HepG2 (cell line): ENCODE results near the gene XAB2. TPM values are rescaled to one million over a fixed set of nuclear protein-coding genes. Genes with fewer than 3 reads are reported as not detected.

Experiments
- ATAC-seq: fragments of 200-7000 bp; cut with Tn5 transposase; 3 replicates; pipeline ENCODE4 v1.9.1; 2020; ENCODE audit warnings: mild to moderate bottlenecking, moderate library complexity
- BruUV-seq: library from RNA; stranded (reverse); fragments of 400-500 nt; replicated peaks from 2 replicates; lab custom pipeline; 2021; lab: Mats Ljungman, UMichigan
- CTCF ChIA-PET: fragments of 300-600 bp; formaldehyde crosslinking; extraction: SDS; loops from one replicate; lab custom pipeline; 2021; ENCODE audit warnings: low total read pairs, inconsistent platforms, low intra/inter-chr PET ratio; lab: Yijun Ruan, JAX
- POLR2A ChIA-PET: fragments of 350-600 bp; sonication (Branson Sonifier 250); formaldehyde crosslinking; loops from one replicate; lab custom pipeline; 2020; ENCODE audit warnings: antibody characterized with exemption, inconsistent platforms; lab: Yijun Ruan, JAX
- DNase-seq: peaks from one replicate; pipeline ENCODE4 v3.0.0-alpha.2; 2015; ENCODE audit warnings: low spot score
- FAIRE-seq: peaks from 3 replicates; lab custom pipeline; 2011; peaks lifted over from hg19 to GRCh38; lab: Jason Lieb, UNC
- H2AFZ ChIP-seq: one replicate; pipeline ENCODE4 v1.6.1; 2011; ENCODE audit warnings: low read length, inconsistent platforms
- H3K27ac ChIP-seq: fragments of 300-600 bp; 3 replicates; pipeline ENCODE4 v1.8.0; 2011; ENCODE audit warnings: mixed run types, mild to moderate bottlenecking, mixed read lengths, low read length, inconsistent platforms; ENCODE audit not compliant: insufficient read depth; ENCODE audit errors: extremely low read length
- H3K27me3 ChIP-seq, 2 experiments: fragments of 200-600 bp in 1 of 2; 2 replicates in 1 of 2; 3 replicates in 1 of 2; pipeline versions ENCODE4 v1.6.0 to v1.8.0; 2011; ENCODE audit warnings: low read length in 2 of 2, mild to moderate bottlenecking in 2 of 2, moderate library complexity in 2 of 2, inconsistent platforms in 1 of 2; ENCODE audit not compliant: insufficient read depth in 2 of 2, control insufficient read depth in 1 of 2
- H3K36me3 ChIP-seq, 2 experiments: fragments of 200-600 bp in 1 of 2; replicated peaks in 1 of 2; 2 replicates in 1 of 2; 3 replicates in 1 of 2; pipeline versions ENCODE4 v1.5.1 to v1.8.0; 2011; ENCODE audit warnings: low read length in 2 of 2, inconsistent platforms in 1 of 2; ENCODE audit not compliant: insufficient read depth in 2 of 2, control insufficient read depth in 1 of 2
- H3K4me1 ChIP-seq: 2 replicates; pipeline ENCODE4 v1.5.1; 2012; ENCODE audit warnings: low read length, inconsistent platforms; ENCODE audit not compliant: insufficient read depth
- H3K4me2 ChIP-seq: 2 replicates; pipeline ENCODE4 v1.6.0; 2011; ENCODE audit warnings: low read depth, low read length, inconsistent platforms
- H3K4me3 ChIP-seq, 3 experiments: fragments of 200-600 bp in 1 of 3; sonication (generic), shearing (Covaris generic) in 1 of 3; replicated peaks in 1 of 3; 2 replicates each; pipeline ENCODE4 v1.5.1; 2011 to 2016; ENCODE audit warnings: low read length in 3 of 3, inconsistent platforms in 2 of 3, low read depth in 2 of 3, mild to moderate bottlenecking in 2 of 3, control low read depth in 1 of 3, mixed read lengths in 1 of 3; ENCODE audit not compliant: insufficient read depth in 1 of 3
- H3K79me2 ChIP-seq: one replicate; pipeline ENCODE4 v1.6.1; 2011; ENCODE audit warnings: low read length, inconsistent platforms; ENCODE audit not compliant: insufficient read depth
- H3K9ac ChIP-seq: 2 replicates; pipeline ENCODE4 v1.6.0; 2011; ENCODE audit warnings: mild to moderate bottlenecking, low read depth, low read length, inconsistent platforms; ENCODE audit not compliant: insufficient read depth
- H3K9me3 ChIP-seq: 2 replicates; pipeline ENCODE4 v1.5.1; 2012; ENCODE audit warnings: mild to moderate bottlenecking, low read length
- H4K20me1 ChIP-seq: 2 replicates; pipeline ENCODE4 v1.6.0; 2011; ENCODE audit warnings: inconsistent platforms, mild to moderate bottlenecking, low read length, moderate library complexity; ENCODE audit not compliant: insufficient read depth
- FOXK2 ChIP-seq: fragments of 450-650 bp; IDR thresholded peaks from 2 replicates; pipeline ENCODE4 v1.6.1; 2016
- NFYC ChIP-seq: IDR thresholded peaks from 2 replicates; pipeline ENCODE4 v1.6.1; 2016; ENCODE audit warnings: missing genetic modification reagents, missing compliant biosample characterization
- SYNCRIP ChIP-seq: fragments of 200-400 bp; formaldehyde crosslinking; IDR thresholded peaks from 2 replicates; pipeline ENCODE4 v1.6.1; 2018; ENCODE audit warnings: mild to moderate bottlenecking, low read depth, low read length; ENCODE audit not compliant: insufficient read depth
- THAP7 ChIP-seq: sonication (generic); formaldehyde crosslinking; IDR thresholded peaks from 2 replicates; pipeline ENCODE4 v1.8.1; 2023; ENCODE audit warnings: mild to moderate bottlenecking, missing genetic modification reagents
- ZNF296 ChIP-seq: sonication (generic); formaldehyde crosslinking; conservative IDR thresholded peaks from 2 replicates; pipeline ENCODE4 v1.5.0; 2020; ENCODE audit warnings: mild to moderate bottlenecking, missing genetic modification reagents
- ZNF800 ChIP-seq: sonication (generic); formaldehyde crosslinking; IDR thresholded peaks from 2 replicates; pipeline ENCODE4 v1.4.0; 2020; ENCODE audit warnings: missing genetic modification reagents
- ZNF839 ChIP-seq: sonication (generic); formaldehyde crosslinking; IDR thresholded peaks from 2 replicates; pipeline ENCODE4 v1.4.0; 2020; ENCODE audit warnings: missing genetic modification reagents, mild to moderate bottlenecking, borderline replicate concordance
- ZSCAN12 ChIP-seq: sonication (generic); formaldehyde crosslinking; IDR thresholded peaks from 2 replicates; pipeline ENCODE4 v1.9.0; 2021; ENCODE audit warnings: mild to moderate bottlenecking, missing genetic modification reagents
- WGBS: methylation state at CpG from one replicate; pipeline ENCODE4 v1.1.6; 2017; ENCODE audit warnings: low lambda C conversion rate; 5-methylcytosine and 5-hydroxymethylcytosine counted together
- in situ Hi-C: cut with HindIII; loops from 2 replicates; pipeline ENCODE4 v1.10.0; 2017; ENCODE audit warnings: low pct_unique_long_range_greater_than_20kb; ENCODE audit not compliant: extremely low pct_ligation_motif_present
- intact Hi-C: fragments of 100-400 bp; cut with micrococcal nuclease; formaldehyde crosslinking; loops from one replicate; pipeline ENCODE4 v1.10.0; 2022; ENCODE audit not compliant: unreplicated experiment
- polyA plus RNA-seq, 8 experiments: library from polyadenylated mRNA; depleted of rRNA in 3 of 8; stranded (reverse) in 7 of 8; unstranded in 1 of 8; fragments of >200 nt; fragmentation: Illumina TruSeq in 4 of 8; extraction: Trizol in 4 of 8; gene quantifications; 2 replicates each; pipeline versions ENCODE4 v1.2.1 to v1.2.3, GENCODE V29; 2011 to 2016; ENCODE audit warnings: low read depth in 4 of 8, missing spikeins in 1 of 8, mixed read lengths in 1 of 8; ENCODE audit not compliant: insufficient read depth in 1 of 8
- total RNA-seq, 5 experiments: library from RNA; depleted of rRNA; stranded (reverse); fragments of >200 nt; fragmentation: Illumina TruSeq; extraction: Trizol; gene quantifications; 2 replicates each; pipeline ENCODE4 v1.2.3, GENCODE V29; 2016; ENCODE audit warnings: low read depth in 1 of 5
- TF ChIP-seq, protein P1 (sequence below): sonication (generic); formaldehyde crosslinking; IDR thresholded peaks from 2 replicates; pipeline ENCODE4 v1.4.0; 2020; ENCODE audit warnings: low read depth, missing genetic modification reagents
- TF ChIP-seq, protein P2 (sequence below): sonication (generic); formaldehyde crosslinking; IDR thresholded peaks from 2 replicates; pipeline ENCODE4 v1.4.0; 2020; ENCODE audit warnings: missing genetic modification reagents
- TF ChIP-seq, protein P3 (sequence below): sonication (generic); formaldehyde crosslinking; IDR thresholded peaks from 2 replicates; pipeline ENCODE4 v1.5.0; 2020; ENCODE audit warnings: mild to moderate bottlenecking, missing genetic modification reagents
- TF ChIP-seq, protein P4 (sequence below): sonication (generic); formaldehyde crosslinking; IDR thresholded peaks from 2 replicates; pipeline ENCODE4 v1.8.0; 2022; ENCODE audit warnings: mild to moderate bottlenecking, missing genetic modification reagents, moderate library complexity

Gene XAB2
- total and polyA plus RNA-seq, 2 of the 13 experiments (the other 11 are each of a cell fraction or from before 2014, with no cell fraction given), result 6.2 to 23.9 TPM

- TF ChIP-seq ZNF800 (CRISPR knock-in tag) (no peak), ZNF839 (CRISPR knock-in tag) (no peak)
- TF ChIP-seq, protein P1, sequence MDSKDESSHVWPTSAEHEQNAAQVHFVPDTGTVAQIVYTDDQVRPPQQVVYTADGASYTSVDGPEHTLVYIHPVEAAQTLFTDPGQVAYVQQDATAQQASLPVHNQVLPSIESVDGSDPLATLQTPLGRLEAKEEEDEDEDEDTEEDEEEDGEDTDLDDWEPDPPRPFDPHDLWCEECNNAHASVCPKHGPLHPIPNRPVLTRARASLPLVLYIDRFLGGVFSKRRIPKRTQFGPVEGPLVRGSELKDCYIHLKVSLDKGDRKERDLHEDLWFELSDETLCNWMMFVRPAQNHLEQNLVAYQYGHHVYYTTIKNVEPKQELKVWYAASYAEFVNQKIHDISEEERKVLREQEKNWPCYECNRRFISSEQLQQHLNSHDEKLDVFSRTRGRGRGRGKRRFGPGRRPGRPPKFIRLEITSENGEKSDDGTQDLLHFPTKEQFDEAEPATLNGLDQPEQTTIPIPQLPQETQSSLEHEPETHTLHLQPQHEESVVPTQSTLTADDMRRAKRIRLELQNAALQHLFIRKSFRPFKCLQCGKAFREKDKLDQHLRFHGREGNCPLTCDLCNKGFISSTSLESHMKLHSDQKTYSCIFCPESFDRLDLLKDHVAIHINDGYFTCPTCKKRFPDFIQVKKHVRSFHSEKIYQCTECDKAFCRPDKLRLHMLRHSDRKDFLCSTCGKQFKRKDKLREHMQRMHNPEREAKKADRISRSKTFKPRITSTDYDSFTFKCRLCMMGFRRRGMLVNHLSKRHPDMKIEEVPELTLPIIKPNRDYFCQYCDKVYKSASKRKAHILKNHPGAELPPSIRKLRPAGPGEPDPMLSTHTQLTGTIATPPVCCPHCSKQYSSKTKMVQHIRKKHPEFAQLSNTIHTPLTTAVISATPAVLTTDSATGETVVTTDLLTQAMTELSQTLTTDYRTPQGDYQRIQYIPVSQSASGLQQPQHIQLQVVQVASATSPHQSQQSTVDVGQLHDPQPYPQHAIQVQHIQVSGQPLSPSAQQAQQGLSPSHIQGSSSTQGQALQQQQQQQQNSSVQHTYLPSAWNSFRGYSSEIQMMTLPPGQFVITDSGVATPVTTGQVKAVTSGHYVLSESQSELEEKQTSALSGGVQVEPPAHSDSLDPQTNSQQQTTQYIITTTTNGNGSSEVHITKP (CRISPR knock-in tag), result no peak
Measured at GRCh38 chr19:7582446-7582845, 46.9 kb downstream of the XAB2 start (continued).

- ChIA-PET CTCF (no interaction called here), POLR2A (no interaction called here)
- Histone ChIP-seq H3K27me3 (peaks cover 2 to 20% of the 10 kb centered on the region in 2 experiments; a peak in 2 of 5 replicates), H4K20me1 (no peaks in the 10 kb centered on the region), H3K9ac (no peak overlapping the region), H3K27ac (no peak overlapping the region), H3K79me2 (no peaks in the 10 kb centered on the region), H2AFZ (no peak overlapping the region), H3K36me3 (no peaks in the 10 kb centered on the region), H3K4me2 (no peak overlapping the region), H3K4me3 (no peak overlapping the region), H3K4me1 (no peaks in the 10 kb centered on the region), H3K9me3 (no peaks in the 10 kb centered on the region)
- 10% methylated on average over 6 of the region's 6 CpGs for WGBS
- DNase-seq (no peak), FAIRE-seq (no peak), ATAC-seq (no peak)
- in situ Hi-C loops (no loop called here), intact Hi-C loops (no loop called here)
- BruUV-seq, result no TSS peak
- TF ChIP-seq THAP7 (CRISPR knock-in tag), result no peak
- TF ChIP-seq SYNCRIP, result no peak
- TF ChIP-seq, protein P2, sequence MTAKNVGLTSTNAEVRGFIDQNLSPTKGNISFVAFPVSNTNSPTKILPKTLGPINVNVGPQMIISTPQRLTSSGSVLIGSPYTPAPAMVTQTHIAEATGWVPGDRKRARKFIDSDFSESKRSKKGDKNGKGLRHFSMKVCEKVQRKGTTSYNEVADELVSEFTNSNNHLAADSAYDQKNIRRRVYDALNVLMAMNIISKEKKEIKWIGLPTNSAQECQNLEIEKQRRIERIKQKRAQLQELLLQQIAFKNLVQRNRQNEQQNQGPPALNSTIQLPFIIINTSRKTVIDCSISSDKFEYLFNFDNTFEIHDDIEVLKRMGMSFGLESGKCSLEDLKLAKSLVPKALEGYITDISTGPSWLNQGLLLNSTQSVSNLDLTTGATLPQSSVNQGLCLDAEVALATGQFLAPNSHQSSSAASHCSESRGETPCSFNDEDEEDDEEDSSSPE (CRISPR knock-in tag), result no peak
- TF ChIP-seq ZSCAN12, result no peak
- TF ChIP-seq FOXK2, result no peak
- TF ChIP-seq, protein P3, sequence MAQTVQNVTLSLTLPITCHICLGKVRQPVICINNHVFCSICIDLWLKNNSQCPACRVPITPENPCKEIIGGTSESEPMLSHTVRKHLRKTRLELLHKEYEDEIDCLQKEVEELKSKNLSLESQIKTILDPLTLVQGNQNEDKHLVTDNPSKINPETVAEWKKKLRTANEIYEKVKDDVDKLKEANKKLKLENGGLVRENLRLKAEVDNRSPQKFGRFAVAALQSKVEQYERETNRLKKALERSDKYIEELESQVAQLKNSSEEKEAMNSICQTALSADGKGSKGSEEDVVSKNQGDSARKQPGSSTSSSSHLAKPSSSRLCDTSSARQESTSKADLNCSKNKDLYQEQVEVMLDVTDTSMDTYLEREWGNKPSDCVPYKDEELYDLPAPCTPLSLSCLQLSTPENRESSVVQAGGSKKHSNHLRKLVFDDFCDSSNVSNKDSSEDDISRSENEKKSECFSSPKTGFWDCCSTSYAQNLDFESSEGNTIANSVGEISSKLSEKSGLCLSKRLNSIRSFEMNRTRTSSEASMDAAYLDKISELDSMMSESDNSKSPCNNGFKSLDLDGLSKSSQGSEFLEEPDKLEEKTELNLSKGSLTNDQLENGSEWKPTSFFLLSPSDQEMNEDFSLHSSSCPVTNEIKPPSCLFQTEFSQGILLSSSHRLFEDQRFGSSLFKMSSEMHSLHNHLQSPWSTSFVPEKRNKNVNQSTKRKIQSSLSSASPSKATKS (CRISPR knock-in tag), result no peak
- TF ChIP-seq, protein P4, sequence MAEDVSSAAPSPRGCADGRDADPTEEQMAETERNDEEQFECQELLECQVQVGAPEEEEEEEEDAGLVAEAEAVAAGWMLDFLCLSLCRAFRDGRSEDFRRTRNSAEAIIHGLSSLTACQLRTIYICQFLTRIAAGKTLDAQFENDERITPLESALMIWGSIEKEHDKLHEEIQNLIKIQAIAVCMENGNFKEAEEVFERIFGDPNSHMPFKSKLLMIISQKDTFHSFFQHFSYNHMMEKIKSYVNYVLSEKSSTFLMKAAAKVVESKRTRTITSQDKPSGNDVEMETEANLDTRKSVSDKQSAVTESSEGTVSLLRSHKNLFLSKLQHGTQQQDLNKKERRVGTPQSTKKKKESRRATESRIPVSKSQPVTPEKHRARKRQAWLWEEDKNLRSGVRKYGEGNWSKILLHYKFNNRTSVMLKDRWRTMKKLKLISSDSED (CRISPR knock-in tag), result no peak
- no peak for TF ChIP-seq ZNF296
- no peak for TF ChIP-seq NFYC (CRISPR knock-in tag)
Measured at GRCh38 chr19:7579182-7579581, 50.2 kb downstream of the XAB2 start.
